HG03139 (cell line): Measurements from ENCODE around the gene CTPS2.
"Not testable (repeated sequence)": the region's sequence is repeated elsewhere in the genome, so short reads cannot be mapped to it uniquely, and the experiment has no call there.

Source experiments
- ATAC-seq: cut with Tn5 transposase; IDR thresholded peaks from one replicate; pipeline ENCODE4 v1.9.1; 2021; ENCODE audit not compliant: unreplicated experiment

The CTPS2 gene

GRCh38 chrX:16715638-16716037 lies 3.2 kb upstream of the CTPS2 start:
- not testable (repeated sequence) for ATAC-seq

GRCh38 chrX:16714504-16714903 lies 2.0 kb upstream of the CTPS2 start:
- no peak for ATAC-seq

- peak; percentile 26 for ATAC-seq
These were observed 449 bp downstream of the CTPS2 start for GRCh38 chrX:16711893-16712547.

- ATAC-seq = no peak
These were observed 1.2 kb downstream of the CTPS2 start for GRCh38 chrX:16711219-16711811.

GRCh38 chrX:16708016-16708415 lies 4.5 kb downstream of the CTPS2 start:
- no peak for ATAC-seq

GRCh38 chrX:16705370-16705769 lies 7.1 kb downstream of the CTPS2 start:
- ATAC-seq = no peak

GRCh38 chrX:16702700-16703599 lies 9.5 kb downstream of the CTPS2 start:
- ATAC-seq = no peak

- ATAC-seq = no peak
These were observed 11.7 kb downstream of the CTPS2 start for GRCh38 chrX:16700734-16701133.

GRCh38 chrX:16699389-16699788 lies 13.1 kb downstream of the CTPS2 start:
- ATAC-seq = no peak

GRCh38 chrX:16696956-16697355 lies 15.5 kb downstream of the CTPS2 start:
- ATAC-seq = no peak

GRCh38 chrX:16695079-16695676 lies 17.3 kb downstream of the CTPS2 start:
- no peak for ATAC-seq

GRCh38 chrX:16687514-16687913 lies 25.0 kb downstream of the CTPS2 start:
- no peak for ATAC-seq

GRCh38 chrX:16683007-16683664 lies 29.3 kb downstream of the CTPS2 start:
- ATAC-seq = no peak

- ATAC-seq = no peak
These were observed 33.8 kb downstream of the CTPS2 start for GRCh38 chrX:16678689-16679088.

- no peak for ATAC-seq
These were observed 41.5 kb downstream of the CTPS2 start for GRCh38 chrX:16671005-16671404.

GRCh38 chrX:16666541-16666940 lies 45.9 kb downstream of the CTPS2 start:
- no peak for ATAC-seq

- ATAC-seq = no peak
These were observed 47.4 kb downstream of the CTPS2 start for GRCh38 chrX:16665089-16665488.

- no peak for ATAC-seq
These were observed 47.8 kb downstream of the CTPS2 start for GRCh38 chrX:16664626-16665025.

GRCh38 chrX:16664074-16664473 lies 48.4 kb downstream of the CTPS2 start:
- no peak for ATAC-seq

GRCh38 chrX:16662402-16662801 lies 50.1 kb downstream of the CTPS2 start:
- no peak for ATAC-seq

- no peak for ATAC-seq
These were observed 51.0 kb downstream of the CTPS2 start for GRCh38 chrX:16661495-16661894.
